Measurements from ENCODE around the gene USP17L5.
A peak's percentile ranks its signal among the peaks of the same experiment; 100 is the strongest.
"Not testable (repeated sequence)": the region's sequence is repeated elsewhere in the genome, so short reads cannot be mapped to it uniquely, and the experiment has no call there.

Gene USP17L5, protein sequence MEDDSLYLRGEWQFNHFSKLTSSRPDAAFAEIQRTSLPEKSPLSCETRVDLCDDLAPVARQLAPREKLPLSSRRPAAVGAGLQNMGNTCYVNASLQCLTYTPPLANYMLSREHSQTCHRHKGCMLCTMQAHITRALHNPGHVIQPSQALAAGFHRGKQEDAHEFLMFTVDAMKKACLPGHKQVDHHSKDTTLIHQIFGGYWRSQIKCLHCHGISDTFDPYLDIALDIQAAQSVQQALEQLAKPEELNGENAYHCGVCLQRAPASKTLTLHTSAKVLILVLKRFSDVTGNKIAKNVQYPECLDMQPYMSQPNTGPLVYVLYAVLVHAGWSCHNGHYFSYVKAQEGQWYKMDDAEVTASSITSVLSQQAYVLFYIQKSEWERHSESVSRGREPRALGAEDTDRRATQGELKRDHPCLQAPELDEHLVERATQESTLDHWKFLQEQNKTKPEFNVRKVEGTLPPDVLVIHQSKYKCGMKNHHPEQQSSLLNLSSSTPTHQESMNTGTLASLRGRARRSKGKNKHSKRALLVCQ

GRCh38 chr4:9339103-9339502 lies at the start of gene USP17L5:
Gene USP17L5, plus strand, starts transcription at chr4:9339403. Its CDS starts 0 bp downstream, at chr4:9339403.
- not testable (repeated sequence) for H3K27me3 Mint-ChIP-seq (ENCODE audit: low read depth, poor library complexity); H3K4me3 Mint-ChIP-seq; H3K36me3 Mint-ChIP-seq (ENCODE audit: low read depth); H3K27ac Mint-ChIP-seq; H3K9me3 Mint-ChIP-seq; DNase-seq; H3K4me1 Mint-ChIP-seq

DNA sequence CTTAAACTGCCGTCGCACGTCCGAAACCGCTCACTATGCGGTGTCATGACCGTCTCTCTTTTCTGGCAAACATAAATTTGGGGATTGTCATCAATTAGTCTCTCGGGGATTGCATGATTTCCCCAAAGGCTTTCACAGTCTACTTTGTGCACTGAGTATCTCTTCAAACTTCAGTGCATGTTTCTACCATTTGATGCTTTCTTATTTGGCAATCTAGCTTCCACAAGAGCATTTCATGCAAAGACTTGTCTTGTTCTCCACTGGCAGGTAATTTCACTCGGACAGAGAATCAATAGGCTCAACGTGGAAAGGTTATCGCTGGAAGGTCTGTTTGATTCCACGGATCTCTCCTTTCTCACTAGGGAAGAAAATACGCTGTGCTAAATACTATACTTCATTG lies 15.0 kb upstream of the USP17L5 start:
- H3K4me1 Mint-ChIP-seq; H3K27ac Mint-ChIP-seq; H3K36me3 Mint-ChIP-seq (ENCODE audit: low read depth); H3K4me3 Mint-ChIP-seq; DNase-seq; H3K9me3 Mint-ChIP-seq; H3K27me3 Mint-ChIP-seq (ENCODE audit: low read depth, poor library complexity): not testable (repeated sequence)

DNA sequence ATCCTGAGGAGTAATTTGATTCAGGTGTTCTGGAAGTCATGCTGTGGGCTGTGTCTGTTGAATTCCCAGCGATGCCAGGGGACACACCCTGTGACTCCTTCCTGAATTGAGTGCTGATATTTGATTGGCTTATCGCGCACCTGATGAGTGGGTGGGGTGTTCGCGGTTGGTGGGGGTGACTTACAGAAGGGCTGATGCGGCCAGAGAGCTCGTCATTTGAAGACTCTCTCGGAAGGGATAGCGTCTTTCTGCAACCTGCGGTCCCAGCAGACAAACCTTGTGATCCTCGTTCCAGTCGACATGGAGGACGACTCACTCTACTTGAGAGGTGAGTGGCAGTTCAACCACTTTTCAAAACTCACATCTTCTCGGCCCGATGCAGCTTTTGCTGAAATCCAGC lies 14.3 kb upstream of the USP17L5 start, which contains the start of gene USP17L24:
USP17L24 (plus strand) TSS at position 301 of the 400 bp plus-strand sequence; CDS start at position 301, 0 bp downstream.
- not testable (repeated sequence) for H3K9me3 Mint-ChIP-seq; H3K4me3 Mint-ChIP-seq; DNase-seq; H3K4me1 Mint-ChIP-seq; H3K36me3 Mint-ChIP-seq (ENCODE audit: low read depth); H3K27ac Mint-ChIP-seq; H3K27me3 Mint-ChIP-seq (ENCODE audit: low read depth, poor library complexity)

- not testable (repeated sequence) for H3K36me3 Mint-ChIP-seq (ENCODE audit: low read depth); H3K4me3 Mint-ChIP-seq; H3K9me3 Mint-ChIP-seq; H3K4me1 Mint-ChIP-seq; H3K27me3 Mint-ChIP-seq (ENCODE audit: low read depth, poor library complexity); DNase-seq; H3K27ac Mint-ChIP-seq
These were observed 9.6 kb upstream of the USP17L5 start, which contains the start of gene USP17L25 for GRCh38 chr4:9329611-9330010. Gene USP17L25, plus strand, starts transcription at chr4:9329911. Its CDS starts 0 bp downstream, at chr4:9329911.

GRCh38 chr4:9334358-9334757 lies 4.8 kb upstream of the USP17L5 start, which contains the start of gene USP17L26:
Gene USP17L26, plus strand, starts transcription at chr4:9334658. Its CDS starts 0 bp downstream, at chr4:9334658.
- H3K9me3 Mint-ChIP-seq; H3K4me1 Mint-ChIP-seq; H3K27me3 Mint-ChIP-seq (ENCODE audit: low read depth, poor library complexity); H3K36me3 Mint-ChIP-seq (ENCODE audit: low read depth); H3K4me3 Mint-ChIP-seq; H3K27ac Mint-ChIP-seq; DNase-seq: not testable (repeated sequence)

DNA sequence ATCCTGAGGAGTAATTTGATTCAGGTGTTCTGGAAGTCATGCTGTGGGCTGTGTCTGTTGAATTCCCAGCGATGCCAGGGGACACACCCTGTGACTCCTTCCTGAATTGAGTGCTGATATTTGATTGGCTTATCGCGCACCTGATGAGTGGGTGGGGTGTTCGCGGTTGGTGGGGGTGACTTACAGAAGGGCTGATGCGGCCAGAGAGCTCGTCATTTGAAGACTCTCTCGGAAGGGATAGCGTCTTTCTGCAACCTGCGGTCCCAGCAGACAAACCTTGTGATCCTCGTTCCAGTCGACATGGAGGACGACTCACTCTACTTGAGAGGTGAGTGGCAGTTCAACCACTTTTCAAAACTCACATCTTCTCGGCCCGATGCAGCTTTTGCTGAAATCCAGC lies 4.6 kb downstream of the USP17L5 start, which contains the start of gene USP17L27:
USP17L27 (plus strand) TSS at position 301 of the 400 bp plus-strand sequence; CDS start at position 301, 0 bp downstream.
- H3K36me3 Mint-ChIP-seq (ENCODE audit: low read depth); H3K27ac Mint-ChIP-seq; DNase-seq; H3K27me3 Mint-ChIP-seq (ENCODE audit: low read depth, poor library complexity); H3K9me3 Mint-ChIP-seq; H3K4me1 Mint-ChIP-seq; H3K4me3 Mint-ChIP-seq: not testable (repeated sequence)

- not testable (repeated sequence) for H3K4me1 Mint-ChIP-seq; H3K27ac Mint-ChIP-seq; DNase-seq; H3K36me3 Mint-ChIP-seq (ENCODE audit: low read depth); H3K4me3 Mint-ChIP-seq; H3K9me3 Mint-ChIP-seq; H3K27me3 Mint-ChIP-seq (ENCODE audit: low read depth, poor library complexity)
These were observed 9.4 kb downstream of the USP17L5 start, which contains the start of gene USP17L28 for GRCh38 chr4:9348593-9348992. Gene USP17L28, plus strand, starts transcription at chr4:9348893. Its CDS starts 0 bp downstream, at chr4:9348893.

DNA sequence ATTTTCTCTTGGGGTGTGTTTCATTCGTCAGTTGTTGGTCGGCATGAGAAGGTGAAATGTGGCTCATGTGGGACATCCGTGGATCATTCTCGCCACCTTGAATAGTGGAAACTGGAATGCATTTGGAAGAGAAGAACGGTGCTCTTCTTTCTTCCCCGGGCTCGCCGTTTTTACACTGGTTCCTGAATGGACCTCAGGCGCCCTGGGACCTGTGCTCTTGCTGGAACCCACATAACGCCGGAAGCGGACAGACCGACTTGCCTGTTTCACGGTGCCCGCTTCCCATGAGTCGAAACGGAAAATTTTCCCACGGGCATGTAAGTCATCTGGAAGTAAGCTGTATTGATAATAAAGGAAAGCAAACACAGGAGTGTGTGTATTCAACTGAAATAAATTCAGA lies 11.7 kb downstream of the USP17L5 start:
- H3K4me1 Mint-ChIP-seq; H3K27ac Mint-ChIP-seq; H3K36me3 Mint-ChIP-seq (ENCODE audit: low read depth); DNase-seq; H3K27me3 Mint-ChIP-seq (ENCODE audit: low read depth, poor library complexity); H3K9me3 Mint-ChIP-seq; H3K4me3 Mint-ChIP-seq: not testable (repeated sequence)

DNA sequence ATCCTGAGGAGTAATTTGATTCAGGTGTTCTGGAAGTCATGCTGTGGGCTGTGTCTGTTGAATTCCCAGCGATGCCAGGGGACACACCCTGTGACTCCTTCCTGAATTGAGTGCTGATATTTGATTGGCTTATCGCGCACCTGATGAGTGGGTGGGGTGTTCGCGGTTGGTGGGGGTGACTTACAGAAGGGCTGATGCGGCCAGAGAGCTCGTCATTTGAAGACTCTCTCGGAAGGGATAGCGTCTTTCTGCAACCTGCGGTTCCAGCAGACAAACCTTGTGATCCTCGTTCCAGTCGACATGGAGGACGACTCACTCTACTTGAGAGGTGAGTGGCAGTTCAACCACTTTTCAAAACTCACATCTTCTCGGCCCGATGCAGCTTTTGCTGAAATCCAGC lies 14.1 kb downstream of the USP17L5 start, which contains the start of gene USP17L29:
USP17L29 (plus strand) TSS at position 301 of the 400 bp plus-strand sequence; CDS start at position 301, 0 bp downstream.
- H3K9me3 Mint-ChIP-seq; H3K4me1 Mint-ChIP-seq; H3K36me3 Mint-ChIP-seq (ENCODE audit: low read depth): not testable (repeated sequence)

DNA sequence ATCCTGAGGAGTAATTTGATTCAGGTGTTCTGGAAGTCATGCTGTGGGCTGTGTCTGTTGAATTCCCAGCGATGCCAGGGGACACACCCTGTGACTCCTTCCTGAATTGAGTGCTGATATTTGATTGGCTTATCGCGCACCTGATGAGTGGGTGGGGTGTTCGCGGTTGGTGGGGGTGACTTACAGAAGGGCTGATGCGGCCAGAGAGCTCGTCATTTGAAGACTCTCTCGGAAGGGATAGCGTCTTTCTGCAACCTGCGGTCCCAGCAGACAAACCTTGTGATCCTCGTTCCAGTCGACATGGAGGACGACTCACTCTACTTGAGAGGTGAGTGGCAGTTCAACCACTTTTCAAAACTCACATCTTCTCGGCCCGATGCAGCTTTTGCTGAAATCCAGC lies 23.6 kb downstream of the USP17L5 start, which contains the start of gene USP17L30:
USP17L30 (plus strand) TSS at position 301 of the 400 bp plus-strand sequence; CDS start at position 301, 0 bp downstream.
- not testable (repeated sequence) for H3K4me3 Mint-ChIP-seq; H3K27ac Mint-ChIP-seq; H3K4me1 Mint-ChIP-seq; H3K27me3 Mint-ChIP-seq (ENCODE audit: low read depth, poor library complexity); DNase-seq; H3K9me3 Mint-ChIP-seq; H3K36me3 Mint-ChIP-seq (ENCODE audit: low read depth)

More for the DNA sequence above, 14.1 kb downstream of the USP17L5 start, which contains the start of gene USP17L29:
- H3K27me3 Mint-ChIP-seq (ENCODE audit: low read depth, poor library complexity); H3K4me3 Mint-ChIP-seq; DNase-seq; H3K27ac Mint-ChIP-seq: not testable (repeated sequence)

DNA sequence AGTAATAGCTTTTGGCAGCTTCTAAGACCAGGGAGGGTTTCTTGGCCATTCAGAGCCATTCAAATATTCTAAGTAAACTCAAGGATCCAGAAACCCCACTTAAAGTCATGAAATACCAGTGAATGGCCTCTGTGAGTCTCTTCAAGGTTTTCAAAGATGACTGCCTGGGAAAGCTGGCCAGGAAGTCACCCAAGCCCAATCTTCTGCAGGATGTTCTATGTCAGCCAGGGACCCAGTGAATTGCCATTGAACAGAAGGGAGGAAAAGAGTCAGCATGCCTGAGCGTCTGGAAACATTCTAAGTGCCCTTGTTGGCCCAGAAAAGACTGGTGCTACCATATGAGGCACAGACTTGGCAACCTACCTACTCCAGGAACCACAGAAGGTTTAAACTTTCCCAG lies 40.7 kb downstream of the USP17L5 start:
- peak overlapping the region; percentile 49 for H3K4me3 Mint-ChIP-seq
- not testable (repeated sequence) for H3K36me3 Mint-ChIP-seq (ENCODE audit: low read depth); DNase-seq; H3K27ac Mint-ChIP-seq; H3K27me3 Mint-ChIP-seq (ENCODE audit: low read depth, poor library complexity); H3K4me1 Mint-ChIP-seq
- H3K9me3 Mint-ChIP-seq, result peaks cover 24% of the 10 kb centered on the region

Measured in nephron progenitor cell (in vitro differentiated cells).